Hepatocyte (in vitro differentiated cells): Measurements from ENCODE around the gene GAP43. TPM values are rescaled to one million over a fixed set of nuclear protein-coding genes. Genes with fewer than 3 reads are reported as not detected.

Experiments used
- DNase-seq: peaks from one replicate; pipeline ENCODE4 v3.0.0-alpha.2; 2016; ENCODE audit warnings: low spot score
- H2AFZ ChIP-seq: fragments of 200-600 bp; sonication (generic); 2 replicates; pipeline ENCODE4 v1.6.0; 2016; ENCODE audit warnings: antibody characterized with exemption, mild to moderate bottlenecking
- H3K27ac ChIP-seq: fragments of 200-600 bp; sonication (generic); 2 replicates; pipeline ENCODE4 v1.5.1; 2016; ENCODE audit warnings: mild to moderate bottlenecking
- H3K27me3 ChIP-seq: fragments of 200-600 bp; sonication (generic); 2 replicates; pipeline ENCODE4 v1.6.1; 2016
- H3K36me3 ChIP-seq: fragments of 200-600 bp; sonication (generic); replicated peaks from 2 replicates; pipeline ENCODE4 v1.5.1; 2016; ENCODE audit warnings: low read depth; ENCODE audit not compliant: insufficient read depth
- H3K4me1 ChIP-seq: fragments of 200-600 bp; sonication (generic); 2 replicates; pipeline ENCODE4 v1.5.1; 2016; ENCODE audit warnings: mild to moderate bottlenecking, moderate library complexity; ENCODE audit not compliant: insufficient read depth
- H3K4me2 ChIP-seq: fragments of 200-600 bp; sonication (generic); 2 replicates; pipeline ENCODE4 v1.6.0; 2016
- H3K4me3 ChIP-seq: fragments of 200-600 bp; sonication (generic); 2 replicates; pipeline ENCODE4 v1.5.1; 2016; ENCODE audit warnings: mild to moderate bottlenecking
- H3K79me2 ChIP-seq: fragments of 200-600 bp; sonication (generic); 2 replicates; pipeline ENCODE4 v1.6.0; 2017; ENCODE audit warnings: mild to moderate bottlenecking
- H3K9me2 ChIP-seq: fragments of 200-600 bp; sonication (generic); replicated peaks from 2 replicates; pipeline ENCODE4 v1.6.0; 2017; ENCODE audit warnings: mild to moderate bottlenecking; ENCODE audit not compliant: insufficient read depth
- H3K9me3 ChIP-seq: fragments of 200-600 bp; sonication (generic); 2 replicates; pipeline ENCODE4 v1.5.1; 2016; ENCODE audit warnings: low read depth, mild to moderate bottlenecking
- H4K20me1 ChIP-seq: fragments of 200-600 bp; sonication (generic); 2 replicates; pipeline ENCODE4 v1.6.0; 2016; ENCODE audit warnings: mild to moderate bottlenecking; ENCODE audit not compliant: insufficient read depth, poor library complexity, severe bottlenecking
- EZH2 ChIP-seq: fragments of 200-600 bp; sonication (generic); IDR thresholded peaks from 2 replicates; pipeline ENCODE4 v1.6.1; 2016; ENCODE audit warnings: antibody characterized with exemption, mild to moderate bottlenecking, borderline replicate concordance
- EZH2phosphoT487 ChIP-seq: fragments of 200-600 bp; sonication (generic); IDR thresholded peaks from one replicate; pipeline ENCODE4 v1.6.1; 2018; ENCODE audit warnings: antibody characterized with exemption, mild to moderate bottlenecking, low read depth, moderate library complexity; ENCODE audit not compliant: unreplicated experiment, severe bottlenecking
- WGBS: methylation state at CpG from one replicate; pipeline ENCODE4 v1.1.6; 2016; ENCODE audit warnings: low lambda C conversion rate; ENCODE audit errors: missing lambda C conversion rate; 5-methylcytosine and 5-hydroxymethylcytosine counted together
- polyA plus RNA-seq: library from polyadenylated mRNA; unstranded; fragments of >200 nt; fragmentation: Nextera tagmentation; extraction: Ambion mirVana; gene quantifications from 2 replicates; pipeline ENCODE4 v1.2.1, GENCODE V29; 2016
- total RNA-seq: library from RNA; depleted of rRNA; stranded (reverse); fragments of >200 nt; gene quantifications from 2 replicates; pipeline ENCODE4 v1.2.3, GENCODE V29; 2014
- TF ChIP-seq, protein P1 (sequence below): fragments of 200-600 bp; sonication (generic); IDR thresholded peaks from 2 replicates; pipeline ENCODE4 v1.5.1; 2016; ENCODE audit warnings: antibody characterized with exemption, mild to moderate bottlenecking; ENCODE audit not compliant: poor library complexity

The GAP43 gene
- total and polyA plus RNA-seq, 2 experiments from 2014 or later, result 0.60 to 0.81 TPM

- no peak for DNase-seq
- H3K4me3 ChIP-seq, result no peak overlapping the region
- H3K4me1 ChIP-seq, result no peaks in the 10 kb centered on the region
- H2AFZ ChIP-seq, result no peak overlapping the region
- H4K20me1 ChIP-seq, result no peaks in the 10 kb centered on the region
- H3K9me2 ChIP-seq, result no peaks in the 10 kb centered on the region
- H3K79me2 ChIP-seq, result no peaks in the 10 kb centered on the region
- no peak overlapping the region for H3K4me2 ChIP-seq
- no peaks in the 10 kb centered on the region for H3K27me3 ChIP-seq
- no peak overlapping the region for H3K27ac ChIP-seq
- TF ChIP-seq EZH2phosphoT487, result no peak
- no peak for TF ChIP-seq EZH2
- TF ChIP-seq, protein P1, sequence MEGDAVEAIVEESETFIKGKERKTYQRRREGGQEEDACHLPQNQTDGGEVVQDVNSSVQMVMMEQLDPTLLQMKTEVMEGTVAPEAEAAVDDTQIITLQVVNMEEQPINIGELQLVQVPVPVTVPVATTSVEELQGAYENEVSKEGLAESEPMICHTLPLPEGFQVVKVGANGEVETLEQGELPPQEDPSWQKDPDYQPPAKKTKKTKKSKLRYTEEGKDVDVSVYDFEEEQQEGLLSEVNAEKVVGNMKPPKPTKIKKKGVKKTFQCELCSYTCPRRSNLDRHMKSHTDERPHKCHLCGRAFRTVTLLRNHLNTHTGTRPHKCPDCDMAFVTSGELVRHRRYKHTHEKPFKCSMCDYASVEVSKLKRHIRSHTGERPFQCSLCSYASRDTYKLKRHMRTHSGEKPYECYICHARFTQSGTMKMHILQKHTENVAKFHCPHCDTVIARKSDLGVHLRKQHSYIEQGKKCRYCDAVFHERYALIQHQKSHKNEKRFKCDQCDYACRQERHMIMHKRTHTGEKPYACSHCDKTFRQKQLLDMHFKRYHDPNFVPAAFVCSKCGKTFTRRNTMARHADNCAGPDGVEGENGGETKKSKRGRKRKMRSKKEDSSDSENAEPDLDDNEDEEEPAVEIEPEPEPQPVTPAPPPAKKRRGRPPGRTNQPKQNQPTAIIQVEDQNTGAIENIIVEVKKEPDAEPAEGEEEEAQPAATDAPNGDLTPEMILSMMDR, result no peak
- WGBS, result 59% methylated on average over 3 of the region's 3 CpGs
- H3K36me3 ChIP-seq, result no peaks in the 10 kb centered on the region
- no peaks in the 10 kb centered on the region for H3K9me3 ChIP-seq
These were observed 145.4 kb downstream of the GAP43 start for GRCh38 chr3:115768661-115769060.
